H1 (cell line): Measurements from ENCODE around the gene ADGRL4. TPM values are rescaled to one million over a fixed set of nuclear protein-coding genes. Genes with fewer than 3 reads are reported as not detected.

Experiments
- CTCF ChIA-PET: fragments of 300-600 bp; sonication (Branson Sonifier 250); formaldehyde crosslinking; loops from one replicate; lab custom pipeline; 2021; ENCODE audit not compliant: partially characterized antibody; lab: Charles Lee
- POLR2A ChIA-PET: fragments of 300-600 bp; sonication (Branson Sonifier 250); formaldehyde crosslinking; loops from one replicate; lab custom pipeline; 2021; ENCODE audit warnings: inconsistent platforms; ENCODE audit not compliant: partially characterized antibody; lab: Charles Lee
- DNase-seq, 2 experiments: peaks; one replicate each; pipeline versions ENCODE4 v3.0.0 to v3.0.0-alpha.2; 2010 to 2022; ENCODE audit warnings: low spot score in 2 of 2, low read depth in 1 of 2, mixed read lengths in 1 of 2
- FAIRE-seq: peaks from 2 replicates; lab custom pipeline; 2011; peaks lifted over from hg19 to GRCh38; lab: Jason Lieb, UNC
- H2AFZ ChIP-seq: 2 replicates; pipeline ENCODE4 v1.8.1; 2012; ENCODE audit warnings: low read length, inconsistent platforms
- H2AK5ac ChIP-seq: 2 replicates; pipeline ENCODE4 v1.6.1; 2013; ENCODE audit warnings: low read depth, low read length
- H2BK120ac ChIP-seq: replicated peaks from 2 replicates; pipeline ENCODE3; 2013; ENCODE audit warnings: low read depth, low read length, inconsistent platforms
- H2BK12ac ChIP-seq: 2 replicates; pipeline ENCODE4 v1.6.1; 2013; ENCODE audit warnings: low read depth, low read length
- H2BK15ac ChIP-seq: 2 replicates; pipeline ENCODE4 v1.6.1; 2013; ENCODE audit warnings: low read length
- H2BK20ac ChIP-seq: 2 replicates; pipeline ENCODE4 v1.6.1; 2013; ENCODE audit warnings: low read length
- H2BK5ac ChIP-seq: 2 replicates; pipeline ENCODE4 v1.6.1; 2013; ENCODE audit warnings: low read depth, low read length
- H3K14ac ChIP-seq: 2 replicates; pipeline ENCODE4 v1.6.1; 2013; ENCODE audit warnings: inconsistent platforms; ENCODE audit not compliant: insufficient read length
- H3K18ac ChIP-seq: 2 replicates; pipeline ENCODE4 v1.6.1; 2013; ENCODE audit warnings: low read length; ENCODE audit errors: extremely low read depth
- H3K23ac ChIP-seq: 2 replicates; pipeline ENCODE4 v1.6.1; 2013; ENCODE audit warnings: inconsistent platforms; ENCODE audit not compliant: insufficient read length
- H3K23me2 ChIP-seq: 2 replicates; pipeline ENCODE4 v1.6.1; 2013; ENCODE audit warnings: low read depth, low read length
- H3K27ac ChIP-seq: 2 replicates; pipeline ENCODE4 v1.6.1; 2011; ENCODE audit warnings: low read depth, low read length, inconsistent platforms
- H3K27me3 ChIP-seq, 4 experiments: replicated peaks in 1 of 4; 1 replicate in 1 of 4; 2 replicates in 3 of 4; pipeline versions ENCODE4 v1.6.1 to v1.8.1; 2011 to 2013; ENCODE audit warnings: low read length in 3 of 4, mild to moderate bottlenecking in 3 of 4, inconsistent platforms in 2 of 4, mixed read lengths in 2 of 4, moderate library complexity in 1 of 4; ENCODE audit not compliant: control insufficient read depth in 3 of 4, insufficient read depth in 3 of 4; ENCODE audit errors: extremely low read depth in 1 of 4
- H3K36me3 ChIP-seq, 4 experiments: 2 replicates each; pipeline versions ENCODE4 v1.6.1 to v1.8.1; 2011 to 2013; ENCODE audit warnings: mild to moderate bottlenecking in 4 of 4, low read length in 3 of 4, moderate library complexity in 2 of 4, control low read depth in 1 of 4, inconsistent platforms in 1 of 4; ENCODE audit not compliant: insufficient read depth in 4 of 4, control insufficient read depth in 2 of 4
- H3K4ac ChIP-seq: replicated peaks from 2 replicates; pipeline ENCODE3; 2013; ENCODE audit warnings: low read length, low read depth, mixed read lengths, inconsistent platforms; ENCODE audit not compliant: insufficient read length
- H3K4me1 ChIP-seq, 4 experiments: replicated peaks in 1 of 4; 1 replicate in 1 of 4; 2 replicates in 3 of 4; pipeline versions ENCODE4 v1.6.1 to v1.8.1; 2011 to 2013; ENCODE audit warnings: low read length in 3 of 4, inconsistent platforms in 2 of 4, mixed read lengths in 1 of 4; ENCODE audit not compliant: insufficient read depth in 4 of 4, control insufficient read depth in 3 of 4
- H3K4me2 ChIP-seq, 2 experiments: 2 replicates each; pipeline versions ENCODE4 v1.6.1 to v1.8.1; 2011 to 2013; ENCODE audit warnings: low read depth in 2 of 2, low read length in 2 of 2, control low read depth in 1 of 2, inconsistent platforms in 1 of 2, mild to moderate bottlenecking in 1 of 2; ENCODE audit not compliant: insufficient read depth in 1 of 2
- H3K4me3 ChIP-seq, 4 experiments: fragments of 200-600, 300-600 bp in 1 of 4; sonication (generic), shearing (Covaris generic), sonication (Bioruptor Twin) in 1 of 4; 2 replicates each; pipeline versions ENCODE4 v1.5.1 to v1.8.1; 2011 to 2016; ENCODE audit warnings: low read length in 4 of 4, low read depth in 3 of 4, control low read depth in 2 of 4, inconsistent platforms in 2 of 4, mild to moderate bottlenecking in 2 of 4, mixed read lengths in 1 of 4, moderate library complexity in 1 of 4; ENCODE audit not compliant: insufficient read depth in 2 of 4; ENCODE audit errors: extremely low read depth in 1 of 4
- H3K56ac ChIP-seq: replicated peaks from 2 replicates; pipeline ENCODE3; 2013; ENCODE audit warnings: low read depth, mild to moderate bottlenecking, mixed read lengths, low read length, inconsistent platforms; ENCODE audit not compliant: insufficient read length
- H3K79me1 ChIP-seq: 2 replicates; pipeline ENCODE4 v1.6.1; 2013; ENCODE audit warnings: low read depth, low read length, control low read depth
- H3K79me2 ChIP-seq, 2 experiments: 2 replicates each; pipeline versions ENCODE4 v1.6.1 to v1.8.1; 2012 to 2013; ENCODE audit warnings: low read length in 2 of 2, mild to moderate bottlenecking in 2 of 2, inconsistent platforms in 1 of 2; ENCODE audit not compliant: insufficient read depth in 2 of 2, control insufficient read depth in 1 of 2
- H3K9ac ChIP-seq, 4 experiments: replicated peaks in 1 of 4; 1 replicate in 1 of 4; 2 replicates in 3 of 4; pipeline versions ENCODE4 v1.6.1 to v1.8.1; 2011 to 2013; ENCODE audit warnings: low read depth in 3 of 4, low read length in 3 of 4, control low read depth in 2 of 4, mild to moderate bottlenecking in 2 of 4, moderate library complexity in 2 of 4, inconsistent platforms in 1 of 4; ENCODE audit errors: extremely low read depth in 1 of 4
- H3K9me3 ChIP-seq, 2 experiments: 2 replicates each; pipeline versions ENCODE4 v1.6.1 to v1.8.1; 2012 to 2013; ENCODE audit warnings: mild to moderate bottlenecking in 2 of 2, moderate library complexity in 2 of 2, control low read depth in 1 of 2, inconsistent platforms in 1 of 2, low read depth in 1 of 2, low read length in 1 of 2, mixed read lengths in 1 of 2; ENCODE audit not compliant: insufficient read depth in 2 of 2
- H4K20me1 ChIP-seq, 2 experiments: replicated peaks in 1 of 2; 2 replicates each; pipeline versions ENCODE3 to v1.8.1; 2011 to 2013; ENCODE audit warnings: inconsistent platforms in 2 of 2, low read length in 2 of 2, mild to moderate bottlenecking in 1 of 2; ENCODE audit not compliant: insufficient read depth in 2 of 2, control insufficient read depth in 1 of 2
- H4K5ac ChIP-seq: 2 replicates; pipeline ENCODE4 v1.6.1; 2013; ENCODE audit warnings: low read length, low read depth, mixed read lengths, inconsistent platforms; ENCODE audit not compliant: insufficient read length
- H4K8ac ChIP-seq: 2 replicates; pipeline ENCODE4 v1.8.0; 2013; ENCODE audit warnings: mild to moderate bottlenecking, moderate library complexity, low read length, inconsistent platforms; ENCODE audit not compliant: insufficient read depth; ENCODE audit errors: extremely low read depth
- H4K91ac ChIP-seq: replicated peaks from 2 replicates; pipeline ENCODE3; 2013; ENCODE audit warnings: low read length, mixed read lengths, inconsistent platforms; ENCODE audit not compliant: insufficient read length
- ZNF274 ChIP-seq: IDR thresholded peaks from 2 replicates; pipeline ENCODE4 v1.7.0; 2012; ENCODE audit warnings: low read length, borderline replicate concordance; ENCODE audit errors: extremely low read depth
- WGBS, 2 experiments: shearing (Covaris generic) in 1 of 2; methylation state at CpG; one replicate each; pipeline versions ENCODE4 v1.1.6 to v1.1.7; 2013 to 2015; ENCODE audit warnings: low lambda C conversion rate in 2 of 2, mixed read lengths in 2 of 2, inconsistent platforms in 1 of 2, low coverage in 1 of 2, missing lambda C conversion rate in 1 of 2; ENCODE audit not compliant: insufficient replicate concordance in 2 of 2, insufficient coverage in 1 of 2, insufficient read length in 1 of 2; ENCODE audit errors: extremely low coverage in 1 of 2, missing lambda C conversion rate in 1 of 2; 5-methylcytosine and 5-hydroxymethylcytosine counted together
- polyA plus RNA-seq, 7 experiments: library from polyadenylated mRNA; depleted of rRNA in 3 of 7; stranded (reverse) in 5 of 7; unstranded in 2 of 7; fragments of >200 nt in 5 of 7; fragments of 200-250 nt in 2 of 7; gene quantifications; 1 replicate in 5 of 7; 2 replicates in 1 of 7; 4 replicates in 1 of 7; pipeline versions ENCODE4 v1.2.1 to v1.2.3, GENCODE V29; 2011 to 2013; ENCODE audit warnings: missing spikeins in 2 of 7, mixed read lengths in 2 of 7
- total RNA-seq: library from RNA; stranded (reverse); fragmentation: NEBNext Ultra II Directional; extraction: Animal tissue kit (Norgen Biotek cat#: 25700); gene quantifications from 2 replicates; pipeline ENCODE4 v1.2.1, GENCODE V29; 2021

Gene ADGRL4
- total and polyA plus RNA-seq, 2 of the 8 experiments (the other 6 are each of a cell fraction or from before 2014, with no cell fraction given) = 0.60 to 0.97 TPM

GRCh38 chr1:79037085-79037484, 30.6 kb upstream of the ADGRL4 start:
- Histone ChIP-seq H2BK5ac (no peak overlapping the region), H3K9ac (no peak overlapping the region), H3K14ac (no peak overlapping the region), H3K79me2 (no peaks in the 10 kb centered on the region), H2AK5ac (no peak overlapping the region), H2BK20ac (no peak overlapping the region), H3K23me2 (no peaks in the 10 kb centered on the region; the same call in 1 of the 2 replicates), H2AFZ (no peak overlapping the region), H4K91ac (no peak overlapping the region), H3K27me3 (no peaks in the 10 kb centered on the region), H2BK120ac (no peak overlapping the region), H2BK15ac (no peak overlapping the region), H2BK12ac (no peak overlapping the region), H4K5ac (no peak overlapping the region), H3K4me2 (no peak overlapping the region), H3K4me3 (no peak overlapping the region), H3K27ac (no peak overlapping the region), H3K4ac (no peak overlapping the region), H4K8ac (no peak overlapping the region), H3K79me1 (no peaks in the 10 kb centered on the region), H3K4me1 (no peaks in the 10 kb centered on the region), H3K9me3 (peaks cover 16 to 17% of the 10 kb centered on the region in 2 experiments), H3K18ac (no peak overlapping the region), H4K20me1 (no peaks in the 10 kb centered on the region), H3K56ac (no peak overlapping the region), H3K23ac (no peak overlapping the region), H3K36me3 (peaks cover 0 to 8% (median 0%) of the 10 kb centered on the region in 4 experiments; a peak in 2 of 8 replicates)
- 95% methylated on average over 2 of the region's 2 CpGs; no CpG with 5 or more reads in 1 of the 2 experiments for WGBS, 2 experiments
- DNase-seq = no peak
- ChIA-PET POLR2A (no interaction called here), CTCF (interaction anchor here (1.0 kb wide), 1 partner anchor 8 kb away, joined by 3 read pairs; no protein-coding TSS in a partner anchor)
- no peak for FAIRE-seq
- no peak for TF ChIP-seq ZNF274
